ENCODE results near the gene CD276. TPM values are rescaled to one million over a fixed set of nuclear protein-coding genes. Genes with fewer than 3 reads are reported as not detected.

The CD276 gene
- total RNA-seq, 2 experiments from 2014 or later, result not detected

DNA sequence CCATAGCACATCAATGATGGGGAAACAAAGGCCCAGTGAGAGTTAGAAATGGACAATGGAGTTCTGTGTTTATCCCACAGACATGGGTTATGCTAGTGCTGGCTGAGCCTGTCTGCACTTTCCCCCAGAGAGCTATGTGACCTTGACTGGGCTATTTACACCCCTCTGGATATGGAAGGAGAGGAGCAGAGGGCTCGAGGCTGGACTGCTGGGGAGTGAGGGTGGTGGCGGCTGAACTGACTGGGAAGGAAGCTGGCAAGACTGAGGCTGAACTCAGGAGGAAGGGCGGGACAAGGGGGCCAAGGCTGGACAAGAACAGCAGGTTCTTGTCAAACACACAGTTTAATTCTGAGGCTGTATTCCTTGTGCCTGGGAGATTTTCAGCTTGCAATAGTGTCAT, 79.7 kb downstream of the CD276 start:
- CTCF ChIA-PET (ENCODE audit: unreplicated experiment), result no interaction called here
- no peaks in the 10 kb centered on the region for H3K9me2 ChIP-seq (ENCODE audit: insufficient read depth, low read length)
- TF ChIP-seq, protein P1, sequence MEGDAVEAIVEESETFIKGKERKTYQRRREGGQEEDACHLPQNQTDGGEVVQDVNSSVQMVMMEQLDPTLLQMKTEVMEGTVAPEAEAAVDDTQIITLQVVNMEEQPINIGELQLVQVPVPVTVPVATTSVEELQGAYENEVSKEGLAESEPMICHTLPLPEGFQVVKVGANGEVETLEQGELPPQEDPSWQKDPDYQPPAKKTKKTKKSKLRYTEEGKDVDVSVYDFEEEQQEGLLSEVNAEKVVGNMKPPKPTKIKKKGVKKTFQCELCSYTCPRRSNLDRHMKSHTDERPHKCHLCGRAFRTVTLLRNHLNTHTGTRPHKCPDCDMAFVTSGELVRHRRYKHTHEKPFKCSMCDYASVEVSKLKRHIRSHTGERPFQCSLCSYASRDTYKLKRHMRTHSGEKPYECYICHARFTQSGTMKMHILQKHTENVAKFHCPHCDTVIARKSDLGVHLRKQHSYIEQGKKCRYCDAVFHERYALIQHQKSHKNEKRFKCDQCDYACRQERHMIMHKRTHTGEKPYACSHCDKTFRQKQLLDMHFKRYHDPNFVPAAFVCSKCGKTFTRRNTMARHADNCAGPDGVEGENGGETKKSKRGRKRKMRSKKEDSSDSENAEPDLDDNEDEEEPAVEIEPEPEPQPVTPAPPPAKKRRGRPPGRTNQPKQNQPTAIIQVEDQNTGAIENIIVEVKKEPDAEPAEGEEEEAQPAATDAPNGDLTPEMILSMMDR (conservative IDR thresholded peaks at IDR 0.05; ENCODE audit: low read length), result no peak
- TF ChIP-seq EZH2phosphoT487 (IDR thresholded peaks at IDR 0.05; ENCODE audit: borderline replicate concordance, low read depth, low read length), result no peak

More for the DNA sequence above, 79.7 kb downstream of the CD276 start:
- no TSS peak for BruUV-seq (replicated peaks)
- Histone ChIP-seq H3K4me2 (ENCODE audit: low read length) (no peak overlapping the region), H4K20me1 (ENCODE audit: insufficient read depth, low read length) (no peaks in the 10 kb centered on the region), H3K36me3 (ENCODE audit: insufficient read depth, low read length) (no peaks in the 10 kb centered on the region), H3K4me3 (ENCODE audit: low read depth, low read length, poor library complexity, severe bottlenecking) (no peak overlapping the region), H3K9me3 (ENCODE audit: low read length) (no peaks in the 10 kb centered on the region), H3K79me2 (ENCODE audit: insufficient read depth, low read depth, low read length) (no peaks in the 10 kb centered on the region), H3K27ac (ENCODE audit: low read depth, low read length, poor library complexity, severe bottlenecking) (no peak overlapping the region), H2AFZ (ENCODE audit: low read length) (no peak overlapping the region), H3K4me1 (ENCODE audit: insufficient read depth, low read length, poor library complexity, severe bottlenecking) (no peaks in the 10 kb centered on the region)
- POLR2A ChIA-PET, result no interaction called here
- no peak for DNase-seq (ENCODE audit: low spot score)
- intact Hi-C loops (cut with micrococcal nuclease; ENCODE audit: unreplicated experiment), result loop anchor here (10.0 kb wide), 1 partner anchor 61 kb away; no protein-coding TSS in a partner anchor

Other genes starting within 250 kb of the CD276 start
- not detected in 2 replicates for gene REC114, start 241.2 kb upstream of the CD276 start, total RNA-seq (2014; rRNA removed; shearing (Covaris generic))
- gene REC114, start 241.2 kb upstream of the CD276 start, total RNA-seq (2022), result not detected in 2 replicates
- gene NPTN, start 51.0 kb upstream of the CD276 start, total RNA-seq (2014; rRNA removed; shearing (Covaris generic)), result 36.0 and 41.5 TPM in 2 replicates
- gene NPTN, start 51.0 kb upstream of the CD276 start, total RNA-seq (2022), result 36.6 and 43.2 TPM in 2 replicates
- gene INSYN1, start 69.0 kb downstream of the CD276 start, total RNA-seq (2014; rRNA removed; shearing (Covaris generic)), result not detected in 2 replicates
- not detected in 2 replicates for gene INSYN1, start 69.0 kb downstream of the CD276 start, total RNA-seq (2022)
- not detected in 2 replicates for gene TBC1D21, start 189.2 kb downstream of the CD276 start, total RNA-seq (2014; rRNA removed; shearing (Covaris generic))
- not detected in 2 replicates for gene TBC1D21, start 189.2 kb downstream of the CD276 start, total RNA-seq (2022)
- gene LOXL1, start 242.1 kb downstream of the CD276 start, total RNA-seq (2014; rRNA removed; shearing (Covaris generic)), result not detected in 2 replicates
- not detected in 2 replicates for gene LOXL1, start 242.1 kb downstream of the CD276 start, total RNA-seq (2022)

Measured in OCI-LY7 (cell line).